Activated CD4-positive, alpha-beta T cell treated with anti-CD3 and anti-CD28 coated beads, Interleukin-2, amount 10 ng/mL, durations not matched to agents 7 days and 5 days (primary cell): ENCODE measurements around the gene STEAP1. TPM values are rescaled to one million over a fixed set of nuclear protein-coding genes. Genes with fewer than 3 reads are reported as not detected.
"Not testable (repeated sequence)": the region's sequence is repeated elsewhere in the genome, so short reads cannot be mapped to it uniquely, and the experiment has no call there.

ENCODE experiments used
- CTCF ChIA-PET: fragments of 350-600 bp; sonication (Branson Sonifier 250); formaldehyde crosslinking; loops from one replicate; lab custom pipeline; 2021; ENCODE audit warnings: antibody characterized with exemption; lab: Charles Lee
- POLR2A ChIA-PET: fragments of 350-600 bp; sonication (Branson Sonifier 250); formaldehyde crosslinking; loops from one replicate; lab custom pipeline; 2021; ENCODE audit warnings: antibody characterized with exemption; lab: Charles Lee
- DNase-seq: peaks from one replicate; pipeline ENCODE4 v3.0.0-alpha.2; 2020
- H3K27ac Mint-ChIP-seq: one replicate; pipeline ENCODE4 v1.8.0; 2021; ENCODE audit warnings: mild to moderate bottlenecking, moderate library complexity, mixed read lengths
- H3K27me3 Mint-ChIP-seq: one replicate; pipeline ENCODE4 v1.8.0; 2021; ENCODE audit warnings: mixed read lengths
- H3K36me3 Mint-ChIP-seq: one replicate; pipeline ENCODE4 v1.8.0; 2021; ENCODE audit warnings: low read depth, mixed read lengths
- H3K4me1 Mint-ChIP-seq: one replicate; pipeline ENCODE4 v1.8.0; 2021; ENCODE audit warnings: mixed read lengths
- H3K4me3 Mint-ChIP-seq: one replicate; pipeline ENCODE4 v1.8.0; 2021; ENCODE audit warnings: mild to moderate bottlenecking, moderate library complexity, mixed read lengths
- H3K9me3 Mint-ChIP-seq: one replicate; pipeline ENCODE4 v1.8.0; 2021; ENCODE audit warnings: mixed read lengths
- total RNA-seq, 2 experiments: library from RNA; stranded (reverse); gene quantifications; one replicate each; pipeline ENCODE4 v1.2.3, GENCODE V29; 2021

The STEAP1 gene
- total RNA-seq, 2 experiments from 2014 or later = not detected

DNA sequence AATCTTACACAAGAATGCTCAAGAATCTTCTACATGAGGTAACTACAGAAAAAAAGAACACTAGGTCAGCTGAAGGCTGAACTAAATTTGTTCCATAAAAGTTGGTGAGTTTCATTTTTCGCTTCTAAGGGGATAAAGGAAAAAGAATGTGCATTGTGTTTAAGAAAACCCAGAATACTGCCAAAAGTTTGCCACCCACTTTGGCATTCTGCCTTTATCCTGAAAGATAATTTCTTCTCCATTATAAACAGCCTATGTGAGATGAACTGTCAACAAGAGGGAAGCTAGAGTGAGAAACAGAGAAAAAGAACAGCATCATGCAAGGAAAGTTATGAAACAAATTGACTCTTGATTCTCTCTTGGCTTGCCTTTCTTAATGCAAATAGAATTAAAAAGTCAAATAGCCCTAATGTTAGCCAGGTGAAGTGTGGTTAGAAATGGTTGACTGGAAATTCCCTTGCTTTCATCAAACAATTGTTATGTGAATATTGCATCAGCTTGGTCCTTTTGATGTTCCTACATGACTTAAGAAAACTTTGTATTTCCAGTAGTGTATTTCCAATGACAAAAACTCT lies 25.8 kb downstream of the STEAP1 start:
- Mint-ChIP-seq H3K36me3 (no peaks in the 10 kb centered on the region), H3K27me3 (peaks cover 2% of the 10 kb centered on the region), H3K4me3 (no peak overlapping the region), H3K27ac (no peak overlapping the region), H3K9me3 (no peaks in the 10 kb centered on the region), H3K4me1 (peaks cover 10% of the 10 kb centered on the region)
- CTCF ChIA-PET = no interaction called here
- DNase-seq = no peak
- POLR2A ChIA-PET = no interaction called here

- Mint-ChIP-seq H3K27me3 (peaks cover 2% of the 10 kb centered on the region), H3K4me1 (peaks cover 10% of the 10 kb centered on the region), H3K9me3 (no peaks in the 10 kb centered on the region), H3K27ac (no peak overlapping the region), H3K4me3 (no peak overlapping the region), H3K36me3 (no peaks in the 10 kb centered on the region)
- ChIA-PET CTCF (no interaction called here), POLR2A (no interaction called here)
- DNase-seq = no peak
Observed at GRCh38 chr7:90180649-90181048, 26.4 kb downstream of the STEAP1 start.

- Mint-ChIP-seq H3K36me3 (no peaks in the 10 kb centered on the region), H3K27ac (no peak overlapping the region), H3K27me3 (peaks cover 2% of the 10 kb centered on the region), H3K4me3 (no peak overlapping the region), H3K9me3 (no peaks in the 10 kb centered on the region), H3K4me1 (peaks cover 10% of the 10 kb centered on the region)
- POLR2A ChIA-PET = no interaction called here
- DNase-seq = no peak
- CTCF ChIA-PET = interaction anchor here (0.6 kb wide), 1 partner anchor 9 kb away, joined by 3 read pairs; no protein-coding TSS in a partner anchor
Observed at GRCh38 chr7:90181485-90181884, 27.2 kb downstream of the STEAP1 start.

GRCh38 chr7:90186290-90186689 lies 32.0 kb downstream of the STEAP1 start:
- H3K27me3 Mint-ChIP-seq, CTCF ChIA-PET, H3K4me1 Mint-ChIP-seq, H3K9me3 Mint-ChIP-seq, H3K36me3 Mint-ChIP-seq, POLR2A ChIA-PET, H3K4me3 Mint-ChIP-seq, DNase-seq, H3K27ac Mint-ChIP-seq: not testable (repeated sequence)

- H3K36me3 Mint-ChIP-seq = no peaks in the 10 kb centered on the region
- H3K4me3 Mint-ChIP-seq = no peak overlapping the region
- H3K9me3 Mint-ChIP-seq = peaks cover 11% of the 10 kb centered on the region
- no peak overlapping the region for H3K27ac Mint-ChIP-seq
- H3K4me1 Mint-ChIP-seq = no peaks in the 10 kb centered on the region
- H3K27me3 Mint-ChIP-seq = peaks cover 2% of the 10 kb centered on the region
- POLR2A ChIA-PET = no interaction called here
- no peak for DNase-seq
- CTCF ChIA-PET = no interaction called here
Observed at GRCh38 chr7:90187507-90188050, 33.3 kb downstream of the STEAP1 start.

DNA sequence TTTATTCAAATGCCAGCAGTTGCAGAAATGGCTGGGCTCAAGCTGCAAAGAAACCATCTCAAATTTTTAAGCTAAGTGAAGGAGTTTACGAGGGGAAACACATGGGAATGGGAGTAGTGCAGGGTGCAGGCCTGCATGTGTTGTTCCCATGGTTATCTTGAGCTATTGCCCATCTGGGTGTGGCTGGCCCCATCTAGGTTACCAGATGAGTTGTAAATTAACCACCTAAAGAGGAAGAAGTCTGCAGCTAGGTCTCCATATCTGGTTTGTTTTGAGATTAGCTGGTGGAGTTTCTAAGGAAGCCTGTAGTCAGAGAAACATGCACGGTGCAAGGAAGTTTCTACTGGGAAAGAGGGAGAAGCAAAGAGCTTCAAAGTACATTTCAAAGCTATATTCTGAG lies 34.0 kb downstream of the STEAP1 start:
- Mint-ChIP-seq H3K4me1 (no peaks in the 10 kb centered on the region), H3K36me3 (no peaks in the 10 kb centered on the region), H3K27ac (no peak overlapping the region), H3K27me3 (peaks cover 2% of the 10 kb centered on the region), H3K4me3 (no peak overlapping the region), H3K9me3 (peaks cover 17% of the 10 kb centered on the region)
- DNase-seq = no peak
- POLR2A ChIA-PET = no interaction called here
- CTCF ChIA-PET = no interaction called here

DNA sequence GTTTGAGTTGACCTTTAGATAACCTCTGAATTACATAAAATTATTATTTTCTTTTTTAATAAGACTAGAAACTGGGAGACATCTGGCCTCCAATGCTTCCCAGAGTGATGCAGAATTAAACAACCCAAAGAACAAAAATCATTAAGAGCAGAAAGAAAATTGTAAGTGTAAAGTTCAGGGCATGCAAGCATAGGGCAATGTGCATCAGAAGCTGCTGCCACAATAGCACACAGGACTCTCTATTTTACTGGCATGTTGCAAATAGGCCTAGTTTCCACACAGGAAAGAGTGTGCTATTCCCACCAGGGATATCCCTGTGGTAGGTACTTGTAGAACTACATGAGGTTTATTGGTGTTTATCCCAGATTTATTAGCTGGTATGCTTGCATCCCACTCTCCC lies 36.7 kb downstream of the STEAP1 start:
- Mint-ChIP-seq H3K4me3 (no peak overlapping the region), H3K27ac (no peak overlapping the region), H3K27me3 (no peaks in the 10 kb centered on the region), H3K9me3 (peaks cover 18% of the 10 kb centered on the region), H3K36me3 (no peaks in the 10 kb centered on the region), H3K4me1 (no peaks in the 10 kb centered on the region)
- ChIA-PET CTCF (interaction anchor here (0.8 kb wide), 1 partner anchor 10 kb away, joined by 3 read pairs; no protein-coding TSS in a partner anchor), POLR2A (no interaction called here)
- no peak for DNase-seq

DNA sequence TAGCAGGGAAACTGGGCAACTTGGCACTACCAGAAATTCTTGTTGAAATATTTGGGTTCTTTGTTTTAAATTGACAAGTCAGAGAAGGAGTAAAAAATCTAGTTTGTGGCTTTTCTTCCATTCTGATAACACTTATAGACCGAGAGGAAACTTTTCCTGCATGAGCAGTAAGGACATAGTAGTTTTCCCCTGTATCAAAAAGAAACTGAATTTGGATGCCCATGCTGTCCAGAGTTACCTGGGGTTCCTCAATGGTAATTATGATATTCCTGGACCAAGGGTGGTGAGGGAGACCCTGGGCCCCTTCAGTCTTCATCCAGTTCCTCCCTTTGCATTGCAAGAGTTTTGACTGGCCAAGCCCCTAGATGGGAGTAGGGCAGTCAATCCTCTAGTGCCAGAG lies 37.4 kb downstream of the STEAP1 start:
- no peaks in the 10 kb centered on the region for H3K36me3 Mint-ChIP-seq
- no peak overlapping the region for H3K27ac Mint-ChIP-seq
- no peak for DNase-seq
- POLR2A ChIA-PET = no interaction called here
- no peak overlapping the region for H3K4me3 Mint-ChIP-seq
- no peaks in the 10 kb centered on the region for H3K4me1 Mint-ChIP-seq
- CTCF ChIA-PET = no interaction called here
- peaks cover 18% of the 10 kb centered on the region for H3K9me3 Mint-ChIP-seq
- H3K27me3 Mint-ChIP-seq = peaks cover 2% of the 10 kb centered on the region

GRCh38 chr7:90192876-90193750 lies 38.8 kb downstream of the STEAP1 start:
- CTCF ChIA-PET = interaction anchor here (1.5 kb wide), 1 partner anchor 18 kb away, joined by 4 read pairs; the partner anchor contains the start of gene STEAP2
- Mint-ChIP-seq H3K9me3 (peaks cover 18% of the 10 kb centered on the region), H3K27me3 (peaks cover 2% of the 10 kb centered on the region), H3K4me3 (no peak overlapping the region), H3K4me1 (no peaks in the 10 kb centered on the region), H3K27ac (no peak overlapping the region), H3K36me3 (no peaks in the 10 kb centered on the region)
- DNase-seq = no peak
- POLR2A ChIA-PET = no interaction called here

GRCh38 chr7:90194911-90195809 lies 40.9 kb downstream of the STEAP1 start:
- Mint-ChIP-seq H3K27me3 (peaks cover 2% of the 10 kb centered on the region), H3K4me3 (no peak overlapping the region), H3K36me3 (no peaks in the 10 kb centered on the region), H3K9me3 (peaks cover 15% of the 10 kb centered on the region), H3K4me1 (no peaks in the 10 kb centered on the region), H3K27ac (no peak overlapping the region)
- no peak for DNase-seq
- ChIA-PET POLR2A (interaction anchor here (0.7 kb wide), 1 partner anchor 123 kb away, joined by 3 read pairs; no protein-coding TSS in a partner anchor), CTCF (interaction anchor here (0.6 kb wide), 1 partner anchor 17 kb away, joined by 3 read pairs; no protein-coding TSS in a partner anchor)

DNA sequence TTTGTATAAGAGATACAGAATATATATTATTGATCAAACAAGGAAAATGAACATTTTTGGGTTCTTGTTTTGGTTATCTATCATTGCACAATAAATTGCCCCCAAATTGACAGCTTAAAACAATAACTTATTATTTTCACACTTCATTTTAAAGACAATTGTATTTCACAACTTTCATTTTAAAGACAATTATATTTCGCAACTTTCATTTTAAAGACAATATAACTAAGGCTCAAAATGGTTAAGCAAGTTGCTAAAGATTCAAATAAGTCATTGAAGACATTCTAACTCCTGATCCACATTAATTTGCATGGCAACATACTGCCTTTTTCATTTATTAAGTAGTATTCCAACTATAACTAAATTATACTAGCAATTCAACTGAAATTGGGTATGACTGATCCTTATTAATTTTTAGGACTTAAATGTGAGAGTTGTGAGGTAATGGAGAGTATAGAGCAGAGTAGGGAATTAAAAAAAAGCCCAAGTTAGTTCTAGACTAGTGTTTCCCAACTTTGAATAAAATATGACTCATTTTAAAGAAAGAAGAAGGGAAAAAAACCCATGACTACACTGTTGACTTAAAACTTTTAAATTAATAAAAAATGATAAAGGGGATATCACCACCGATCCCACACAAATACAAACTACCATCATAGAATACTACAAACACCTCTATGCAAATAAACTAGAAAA lies 47.4 kb downstream of the STEAP1 start:
- POLR2A ChIA-PET = no interaction called here

GRCh38 chr7:90207956-90208355 lies 53.7 kb downstream of the STEAP1 start:
- H3K4me1 Mint-ChIP-seq = peaks cover 2% of the 10 kb centered on the region
- peaks cover 23% of the 10 kb centered on the region for H3K27me3 Mint-ChIP-seq
- no peaks in the 10 kb centered on the region for H3K36me3 Mint-ChIP-seq
- no peak overlapping the region for H3K27ac Mint-ChIP-seq
- POLR2A ChIA-PET = no interaction called here
- H3K4me3 Mint-ChIP-seq = no peak overlapping the region
- DNase-seq = no peak
- no peaks in the 10 kb centered on the region for H3K9me3 Mint-ChIP-seq
- CTCF ChIA-PET = no interaction called here

More for the DNA sequence above, 47.4 kb downstream of the STEAP1 start:
- DNase-seq = no peak
- H3K4me1 Mint-ChIP-seq = no peaks in the 10 kb centered on the region
- peaks cover 6% of the 10 kb centered on the region for H3K27me3 Mint-ChIP-seq
- H3K4me3 Mint-ChIP-seq = no peak overlapping the region
- no peak overlapping the region for H3K27ac Mint-ChIP-seq
- CTCF ChIA-PET = no interaction called here
- H3K9me3 Mint-ChIP-seq = no peaks in the 10 kb centered on the region
- no peaks in the 10 kb centered on the region for H3K36me3 Mint-ChIP-seq
